ENCODE results near the gene ACACB. TPM values are rescaled to one million over a fixed set of nuclear protein-coding genes. Genes with fewer than 3 reads are reported as not detected.

ACACB gene
- total RNA-seq, 1 experiment from 2014 or later, result 21.7 TPM

- Histone ChIP-seq H3K27ac (ENCODE audit: low read length) (no peak overlapping the region), H3K36me3 (ENCODE audit: low read depth, low read length) (no peaks in the 10 kb centered on the region), H4K20me1 (ENCODE audit: low read length) (no peaks in the 10 kb centered on the region), H3K4me1 (ENCODE audit: insufficient read depth, low read length) (no peaks in the 10 kb centered on the region), H3K4me2 (ENCODE audit: low read length) (no peak overlapping the region), H3K9ac (ENCODE audit: low read length) (no peak overlapping the region), H3K27me3 (ENCODE audit: low read length) (no peaks in the 10 kb centered on the region), H3K9me3 (ENCODE audit: low read length) (no peaks in the 10 kb centered on the region), H3K9me2 (replicated peaks; ENCODE audit: low read length) (no peaks in the 10 kb centered on the region), H3F3A (ENCODE audit: low read length, unreplicated experiment) (no peaks in the 10 kb centered on the region), H3K79me2 (ENCODE audit: low read length) (no peaks in the 10 kb centered on the region), H3K4me3 (ENCODE audit: low read length) (no peak overlapping the region), H2AFZ (ENCODE audit: low read length) (no peak overlapping the region)
- BruUV-seq (replicated peaks), result no TSS peak
- no peak for ATAC-seq
- intact Hi-C loops (cut with micrococcal nuclease), result no loop called here
- no peak for DNase-seq
- no peak for TF ChIP-seq EZH2 (IDR thresholded peaks at IDR 0.05; ENCODE audit: low read length, unreplicated experiment)
- TF ChIP-seq EZH2phosphoT487 (IDR thresholded peaks at IDR 0.05; ENCODE audit: borderline replicate concordance, low read length), result no peak
- no peak for TF ChIP-seq CTCF (conservative IDR thresholded peaks at IDR 0.05; ENCODE audit: low read depth, low read length)
- ChIA-PET POLR2A (ENCODE audit: unreplicated experiment) (no interaction called here), CTCF (no interaction called here)
These were observed 158.0 kb downstream of the ACACB start for GRCh38 chr12:109274381-109274780.

GRCh38 chr12:109275173-109275572 is 158.8 kb downstream of the ACACB start:
- no peaks in the 10 kb centered on the region for H3K27me3 ChIP-seq (ENCODE audit: low read length)
- H3K9me3 ChIP-seq (ENCODE audit: low read length), result no peaks in the 10 kb centered on the region
- no peak overlapping the region for H3K4me2 ChIP-seq (ENCODE audit: low read length)
- intact Hi-C loops (cut with micrococcal nuclease), result no loop called here
- no peak overlapping the region for H3K4me3 ChIP-seq (ENCODE audit: low read length)
- no peaks in the 10 kb centered on the region for H3K4me1 ChIP-seq (ENCODE audit: insufficient read depth, low read length)
- TF ChIP-seq EZH2 (IDR thresholded peaks at IDR 0.05; ENCODE audit: low read length, unreplicated experiment), result no peak
- TF ChIP-seq CTCF (conservative IDR thresholded peaks at IDR 0.05; ENCODE audit: low read depth, low read length), result no peak
- no peak for TF ChIP-seq EZH2phosphoT487 (IDR thresholded peaks at IDR 0.05; ENCODE audit: borderline replicate concordance, low read length)
- no peak overlapping the region for H3K27ac ChIP-seq (ENCODE audit: low read length)
- BruUV-seq (replicated peaks), result no TSS peak
- H3K79me2 ChIP-seq (ENCODE audit: low read length), result no peaks in the 10 kb centered on the region
- no peaks in the 10 kb centered on the region for H3K36me3 ChIP-seq (ENCODE audit: low read depth, low read length)
- no peaks in the 10 kb centered on the region for H3K9me2 ChIP-seq (replicated peaks; ENCODE audit: low read length)
- no peaks in the 10 kb centered on the region for H4K20me1 ChIP-seq (ENCODE audit: low read length)
- POLR2A ChIA-PET (ENCODE audit: unreplicated experiment), result interaction anchor here (0.5 kb wide), 1 partner anchor 1506 kb away, joined by 3 read pairs; no protein-coding TSS in a partner anchor
- ATAC-seq, result no peak
- no peaks in the 10 kb centered on the region for H3F3A ChIP-seq (ENCODE audit: low read length, unreplicated experiment)
- CTCF ChIA-PET, result no interaction called here
- DNase-seq, result no peak
- no peak overlapping the region for H3K9ac ChIP-seq (ENCODE audit: low read length)
- H2AFZ ChIP-seq (ENCODE audit: low read length), result no peak overlapping the region

GRCh38 chr12:109276160-109276559 is 159.8 kb downstream of the ACACB start:
- CTCF ChIA-PET, result no interaction called here
- H3K27ac ChIP-seq (ENCODE audit: low read length), result no peak overlapping the region
- H3K4me3 ChIP-seq (ENCODE audit: low read length), result no peak overlapping the region
- ATAC-seq (no peak), DNase-seq (no peak)
- no peaks in the 10 kb centered on the region for H3K27me3 ChIP-seq (ENCODE audit: low read length)
- no peaks in the 10 kb centered on the region for H3F3A ChIP-seq (ENCODE audit: low read length, unreplicated experiment)
- H2AFZ ChIP-seq (ENCODE audit: low read length), result no peak overlapping the region
- no peaks in the 10 kb centered on the region for H3K9me3 ChIP-seq (ENCODE audit: low read length)
- TF ChIP-seq EZH2phosphoT487 (IDR thresholded peaks at IDR 0.05; ENCODE audit: borderline replicate concordance, low read length) (no peak), CTCF (conservative IDR thresholded peaks at IDR 0.05; ENCODE audit: low read depth, low read length) (no peak), EZH2 (IDR thresholded peaks at IDR 0.05; ENCODE audit: low read length, unreplicated experiment) (no peak)
- H3K9me2 ChIP-seq (replicated peaks; ENCODE audit: low read length), result no peaks in the 10 kb centered on the region
- intact Hi-C loops (cut with micrococcal nuclease), result no loop called here
- POLR2A ChIA-PET (ENCODE audit: unreplicated experiment), result no interaction called here
- no peaks in the 10 kb centered on the region for H4K20me1 ChIP-seq (ENCODE audit: low read length)
- no peaks in the 10 kb centered on the region for H3K79me2 ChIP-seq (ENCODE audit: low read length)
- no TSS peak for BruUV-seq (replicated peaks)
- H3K4me1 ChIP-seq (ENCODE audit: insufficient read depth, low read length), result no peaks in the 10 kb centered on the region
- H3K9ac ChIP-seq (ENCODE audit: low read length), result no peak overlapping the region
- H3K36me3 ChIP-seq (ENCODE audit: low read depth, low read length), result no peaks in the 10 kb centered on the region
- H3K4me2 ChIP-seq (ENCODE audit: low read length), result no peak overlapping the region
